Chondrocyte (in vitro differentiated cells): ENCODE data around the gene MYO1B. TPM values are rescaled to one million over a fixed set of nuclear protein-coding genes. Genes with fewer than 3 reads are reported as not detected.
A peak's percentile ranks its signal among the peaks of the same experiment; 100 is the strongest.

Source experiments
- DNase-seq: peaks from one replicate; pipeline ENCODE4 v3.0.0; 2021; ENCODE audit warnings: mixed read lengths, low spot score
- H3K27ac Mint-ChIP-seq: one replicate; pipeline ENCODE4 v1.8.0; 2021; ENCODE audit warnings: mild to moderate bottlenecking, moderate library complexity, mixed read lengths; ENCODE audit not compliant: unreplicated experiment
- H3K27me3 Mint-ChIP-seq: 2 replicates; pipeline ENCODE4 v1.8.0; 2021; ENCODE audit warnings: low read depth, mixed read lengths
- H3K36me3 Mint-ChIP-seq: 2 replicates; pipeline ENCODE4 v1.8.0; 2021; ENCODE audit warnings: low read depth, mixed read lengths
- H3K4me1 Mint-ChIP-seq: 2 replicates; pipeline ENCODE4 v1.8.0; 2021; ENCODE audit warnings: low read depth, mild to moderate bottlenecking, mixed read lengths
- H3K4me3 Mint-ChIP-seq: one replicate; pipeline ENCODE4 v1.8.0; 2021; ENCODE audit warnings: mild to moderate bottlenecking, moderate library complexity, mixed read lengths; ENCODE audit not compliant: unreplicated experiment
- H3K9me3 Mint-ChIP-seq: 2 replicates; pipeline ENCODE4 v1.8.0; 2021; ENCODE audit warnings: low read depth, mixed read lengths
- CTCF ChIP-seq: fragments of 200-600 bp; sonication (generic); IDR thresholded peaks from 2 replicates; pipeline ENCODE4 v1.5.0; 2021; ENCODE audit warnings: antibody characterized with exemption, mild to moderate bottlenecking, moderate library complexity
- total RNA-seq: library from RNA; stranded (reverse); gene quantifications from 3 replicates; pipeline ENCODE4 v1.2.1, GENCODE V29; 2021

MYO1B gene
- total RNA-seq, 1 donor from 2014 or later, result 114 TPM

- Mint-ChIP-seq H3K4me3 (peak overlapping the region; percentile 48), H3K9me3 (no peaks in the 10 kb centered on the region), H3K4me1 (peaks cover 73% of the 10 kb centered on the region), H3K27ac (peak overlapping the region; percentile 97), H3K27me3 (no peaks in the 10 kb centered on the region), H3K36me3 (peaks cover 10% of the 10 kb centered on the region)
- TF ChIP-seq CTCF, result no peak
- no peak for DNase-seq
Measured at GRCh38 chr2:191366199-191366598, 121.0 kb downstream of the MYO1B start.

- DNase-seq, result no peak
- H3K36me3 Mint-ChIP-seq, result peaks cover 13% of the 10 kb centered on the region
- no peaks in the 10 kb centered on the region for H3K27me3 Mint-ChIP-seq
- H3K4me3 Mint-ChIP-seq, result no peak overlapping the region
- TF ChIP-seq CTCF, result peak; percentile 75
- no peak overlapping the region for H3K27ac Mint-ChIP-seq
- no peaks in the 10 kb centered on the region for H3K9me3 Mint-ChIP-seq
- H3K4me1 Mint-ChIP-seq, result peaks cover 61% of the 10 kb centered on the region
Measured at GRCh38 chr2:191369034-191369433, 123.8 kb downstream of the MYO1B start.

GRCh38 chr2:191374366-191374765, 129.2 kb downstream of the MYO1B start:
- Mint-ChIP-seq H3K9me3 (no peaks in the 10 kb centered on the region), H3K36me3 (peaks cover 12% of the 10 kb centered on the region), H3K27me3 (no peaks in the 10 kb centered on the region), H3K27ac (no peak overlapping the region), H3K4me1 (peaks cover 51% of the 10 kb centered on the region), H3K4me3 (no peak overlapping the region)
- no peak for TF ChIP-seq CTCF
- no peak for DNase-seq

- no peaks in the 10 kb centered on the region for H3K9me3 Mint-ChIP-seq
- peaks cover 57% of the 10 kb centered on the region for H3K4me1 Mint-ChIP-seq
- H3K4me3 Mint-ChIP-seq, result no peak overlapping the region
- no peak for TF ChIP-seq CTCF
- H3K27ac Mint-ChIP-seq, result peak overlapping the region; percentile 27
- no peak for DNase-seq
- no peaks in the 10 kb centered on the region for H3K27me3 Mint-ChIP-seq
- H3K36me3 Mint-ChIP-seq, result peaks cover 12% of the 10 kb centered on the region
Measured at GRCh38 chr2:191374939-191375338, 129.7 kb downstream of the MYO1B start.

GRCh38 chr2:191376981-191377629, 131.9 kb downstream of the MYO1B start:
- H3K4me3 Mint-ChIP-seq, result no peak overlapping the region
- no peak for TF ChIP-seq CTCF
- no peaks in the 10 kb centered on the region for H3K27me3 Mint-ChIP-seq
- H3K36me3 Mint-ChIP-seq, result peaks cover 11% of the 10 kb centered on the region
- no peak for DNase-seq
- peaks cover 53% of the 10 kb centered on the region for H3K4me1 Mint-ChIP-seq
- no peaks in the 10 kb centered on the region for H3K9me3 Mint-ChIP-seq
- H3K27ac Mint-ChIP-seq, result peak overlapping the region; percentile 84
